Measurements from ENCODE around the gene RBM33.

The RBM33 gene

GRCh38 chr7:155644971-155645509 lies 579 bp downstream of the RBM33 start:
- Histone ChIP-seq H3K9ac (ENCODE audit: low read depth, low read length, poor library complexity) (peak overlapping the region; percentile 98), H3K79me1 (ENCODE audit: low read depth, low read length) (peaks cover 7% of the 10 kb centered on the region), H3K4me2 (ENCODE audit: insufficient read depth, low read length, poor library complexity, severe bottlenecking) (peak overlapping the region; percentile 70), H4K91ac (ENCODE audit: low read depth, low read length, poor library complexity) (peak overlapping the region; percentile 40), H3K4ac (ENCODE audit: low read length) (peak overlapping the region; percentile 90), H3K14ac (ENCODE audit: low read length) (peak overlapping the region; percentile 57), H3K23ac (ENCODE audit: low read depth, low read length, poor library complexity) (peak overlapping the region; percentile 83), H2AFZ (ENCODE audit: low read length) (peak overlapping the region; percentile 99), H3K9me3 (replicated peaks in 1 of 2; ENCODE audit: control insufficient read depth in 2 of 2, insufficient read depth in 1 of 2, low read depth in 1 of 2, low read length in 2 of 2) (peaks cover 14 to 58% of the 10 kb centered on the region in 2 donors), H3K4me3 (ENCODE audit: low read length in 2 of 2) (peak overlapping the region; percentile 99 to 100), H3K36me3 (replicated peaks in 1 of 2; ENCODE audit: control insufficient read depth in 2 of 2, insufficient read depth in 2 of 2, low read length in 2 of 2) (peaks cover 12 to 65% of the 10 kb centered on the region in 2 donors), H3K27ac (replicated peaks; ENCODE audit: low read length) (peak overlapping the region; percentile 98), H3K27me3 (ENCODE audit: control insufficient read depth in 3 of 3, insufficient read depth in 3 of 3, low read depth in 1 of 3, low read length in 3 of 3) (no peaks in the 10 kb centered on the region), H3K18ac (ENCODE audit: low read length) (peak overlapping the region; percentile 99), H2BK12ac (ENCODE audit: low read length) (no peak overlapping the region), H2AK5ac (ENCODE audit: low read depth, low read length) (peak overlapping the region; percentile 97), H2BK120ac (ENCODE audit: low read depth, low read length) (peak overlapping the region; percentile 57), H2BK5ac (ENCODE audit: low read length) (peak overlapping the region; percentile 43), H4K8ac (ENCODE audit: low read depth, low read length) (no peak overlapping the region), H2BK15ac (ENCODE audit: low read length) (peak overlapping the region; percentile 45), H3K4me1 (ENCODE audit: control insufficient read depth in 2 of 2, insufficient read depth in 1 of 2, low read depth in 1 of 2, low read length in 2 of 2) (peaks cover 0 to 6% of the 10 kb centered on the region in 2 donors)
- peak; percentile 24 for DNase-seq (ENCODE audit: low spot score)
- WGBS, 2 donors (ENCODE audit: extremely low coverage in 2 of 2, insufficient read length in 2 of 2, insufficient replicate concordance in 1 of 2), result no CpG with 5 or more reads among the region's 22 CpGs

GRCh38 chr7:155645662-155646061 lies 1.2 kb downstream of the RBM33 start:
- DNase-seq (ENCODE audit: low spot score), result no peak
- no peak overlapping the region for H3K23ac ChIP-seq (ENCODE audit: low read depth, low read length, poor library complexity)
- H2BK15ac ChIP-seq (ENCODE audit: low read length), result no peak overlapping the region
- peaks cover 12 to 56% of the 10 kb centered on the region in 2 donors for H3K9me3 ChIP-seq (replicated peaks in 1 of 2; ENCODE audit: control insufficient read depth in 2 of 2, insufficient read depth in 1 of 2, low read depth in 1 of 2, low read length in 2 of 2)
- H3K4me2 ChIP-seq (ENCODE audit: insufficient read depth, low read length, poor library complexity, severe bottlenecking), result no peak overlapping the region
- no peaks in the 10 kb centered on the region for H3K27me3 ChIP-seq (ENCODE audit: control insufficient read depth in 3 of 3, insufficient read depth in 3 of 3, low read depth in 1 of 3, low read length in 3 of 3)
- H3K14ac ChIP-seq (ENCODE audit: low read length), result no peak overlapping the region
- H3K9ac ChIP-seq (ENCODE audit: low read depth, low read length, poor library complexity), result no peak overlapping the region
- H2AK5ac ChIP-seq (ENCODE audit: low read depth, low read length), result no peak overlapping the region
- peaks cover 10 to 59% of the 10 kb centered on the region in 2 donors for H3K36me3 ChIP-seq (replicated peaks in 1 of 2; ENCODE audit: control insufficient read depth in 2 of 2, insufficient read depth in 2 of 2, low read length in 2 of 2)
- H3K79me1 ChIP-seq (ENCODE audit: low read depth, low read length), result peaks cover 7% of the 10 kb centered on the region
- H2BK12ac ChIP-seq (ENCODE audit: low read length), result no peak overlapping the region
- no peak overlapping the region for H4K8ac ChIP-seq (ENCODE audit: low read depth, low read length)
- H2AFZ ChIP-seq (ENCODE audit: low read length), result no peak overlapping the region
- H2BK120ac ChIP-seq (ENCODE audit: low read depth, low read length), result no peak overlapping the region
- H2BK5ac ChIP-seq (ENCODE audit: low read length), result no peak overlapping the region
- WGBS, 2 donors (ENCODE audit: extremely low coverage in 2 of 2, insufficient read length in 2 of 2, insufficient replicate concordance in 1 of 2), result no CpG with 5 or more reads among the region's 7 CpGs
- H3K4me3 ChIP-seq (ENCODE audit: low read length in 2 of 2), result peak overlapping the region in 1 of 2 donors; percentile 99
- H3K4ac ChIP-seq (ENCODE audit: low read length), result no peak overlapping the region
- no peak overlapping the region for H3K27ac ChIP-seq (replicated peaks; ENCODE audit: low read length)
- peaks cover 0 to 6% of the 10 kb centered on the region in 2 donors for H3K4me1 ChIP-seq (ENCODE audit: control insufficient read depth in 2 of 2, insufficient read depth in 1 of 2, low read depth in 1 of 2, low read length in 2 of 2)
- H3K18ac ChIP-seq (ENCODE audit: low read length), result no peak overlapping the region
- no peak overlapping the region for H4K91ac ChIP-seq (ENCODE audit: low read depth, low read length, poor library complexity)

- Histone ChIP-seq H3K4ac (ENCODE audit: low read length) (no peak overlapping the region), H2AFZ (ENCODE audit: low read length) (no peak overlapping the region), H3K4me3 (ENCODE audit: low read length in 2 of 2) (peak overlapping the region in 1 of 2 donors; percentile 30), H2BK5ac (ENCODE audit: low read length) (no peak overlapping the region), H3K9me3 (replicated peaks in 1 of 2; ENCODE audit: control insufficient read depth in 2 of 2, insufficient read depth in 1 of 2, low read depth in 1 of 2, low read length in 2 of 2) (peaks cover 10 to 47% of the 10 kb centered on the region in 2 donors), H2BK12ac (ENCODE audit: low read length) (no peak overlapping the region), H3K18ac (ENCODE audit: low read length) (no peak overlapping the region), H3K14ac (ENCODE audit: low read length) (no peak overlapping the region), H4K91ac (ENCODE audit: low read depth, low read length, poor library complexity) (no peak overlapping the region), H3K27me3 (ENCODE audit: control insufficient read depth in 3 of 3, insufficient read depth in 3 of 3, low read depth in 1 of 3, low read length in 3 of 3) (no peaks in the 10 kb centered on the region), H3K79me1 (ENCODE audit: low read depth, low read length) (peaks cover 7% of the 10 kb centered on the region), H3K23ac (ENCODE audit: low read depth, low read length, poor library complexity) (no peak overlapping the region), H3K36me3 (replicated peaks in 1 of 2; ENCODE audit: control insufficient read depth in 2 of 2, insufficient read depth in 2 of 2, low read length in 2 of 2) (peaks cover 6 to 49% of the 10 kb centered on the region in 2 donors), H3K9ac (ENCODE audit: low read depth, low read length, poor library complexity) (no peak overlapping the region), H2BK120ac (ENCODE audit: low read depth, low read length) (no peak overlapping the region), H3K4me2 (ENCODE audit: insufficient read depth, low read length, poor library complexity, severe bottlenecking) (no peak overlapping the region), H3K4me1 (ENCODE audit: control insufficient read depth in 2 of 2, insufficient read depth in 1 of 2, low read depth in 1 of 2, low read length in 2 of 2) (peaks cover 0 to 6% of the 10 kb centered on the region in 2 donors), H2BK15ac (ENCODE audit: low read length) (no peak overlapping the region), H2AK5ac (ENCODE audit: low read depth, low read length) (no peak overlapping the region), H3K27ac (replicated peaks; ENCODE audit: low read length) (no peak overlapping the region), H4K8ac (ENCODE audit: low read depth, low read length) (no peak overlapping the region)
- no CpG with 5 or more reads among the region's 7 CpGs for WGBS, 2 donors (ENCODE audit: extremely low coverage in 2 of 2, insufficient read length in 2 of 2, insufficient replicate concordance in 1 of 2)
- no peak for DNase-seq (ENCODE audit: low spot score)
Measured at GRCh38 chr7:155646669-155647068, 2.2 kb downstream of the RBM33 start.

- no peak overlapping the region for H3K9ac ChIP-seq (ENCODE audit: low read depth, low read length, poor library complexity)
- H3K14ac ChIP-seq (ENCODE audit: low read length), result no peak overlapping the region
- no peak overlapping the region for H2BK12ac ChIP-seq (ENCODE audit: low read length)
- no peak overlapping the region for H3K23ac ChIP-seq (ENCODE audit: low read depth, low read length, poor library complexity)
- no peak overlapping the region for H2BK5ac ChIP-seq (ENCODE audit: low read length)
- H3K4me2 ChIP-seq (ENCODE audit: insufficient read depth, low read length, poor library complexity, severe bottlenecking), result no peak overlapping the region
- no peak overlapping the region for H2BK15ac ChIP-seq (ENCODE audit: low read length)
- H3K4ac ChIP-seq (ENCODE audit: low read length), result no peak overlapping the region
- H3K18ac ChIP-seq (ENCODE audit: low read length), result no peak overlapping the region
- H3K79me1 ChIP-seq (ENCODE audit: low read depth, low read length), result peaks cover 7% of the 10 kb centered on the region
- H3K9me3 ChIP-seq (replicated peaks in 1 of 2; ENCODE audit: control insufficient read depth in 2 of 2, insufficient read depth in 1 of 2, low read depth in 1 of 2, low read length in 2 of 2), result peaks cover 8 to 46% of the 10 kb centered on the region in 2 donors
- no peak overlapping the region for H4K91ac ChIP-seq (ENCODE audit: low read depth, low read length, poor library complexity)
- no peak for DNase-seq (ENCODE audit: low spot score)
- no peak overlapping the region for H2AFZ ChIP-seq (ENCODE audit: low read length)
- H4K8ac ChIP-seq (ENCODE audit: low read depth, low read length), result no peak overlapping the region
- no peak overlapping the region for H3K27ac ChIP-seq (replicated peaks; ENCODE audit: low read length)
- no peak overlapping the region for H2AK5ac ChIP-seq (ENCODE audit: low read depth, low read length)
- no peak overlapping the region for H2BK120ac ChIP-seq (ENCODE audit: low read depth, low read length)
- no peak overlapping the region for H3K4me3 ChIP-seq (ENCODE audit: low read length in 2 of 2)
- H3K36me3 ChIP-seq (replicated peaks in 1 of 2; ENCODE audit: control insufficient read depth in 2 of 2, insufficient read depth in 2 of 2, low read length in 2 of 2), result peaks cover 3 to 47% of the 10 kb centered on the region in 2 donors
- peaks cover 0 to 6% of the 10 kb centered on the region in 2 donors for H3K4me1 ChIP-seq (ENCODE audit: control insufficient read depth in 2 of 2, insufficient read depth in 1 of 2, low read depth in 1 of 2, low read length in 2 of 2)
- no peaks in the 10 kb centered on the region for H3K27me3 ChIP-seq (ENCODE audit: control insufficient read depth in 3 of 3, insufficient read depth in 3 of 3, low read depth in 1 of 3, low read length in 3 of 3)
- WGBS, 2 donors (ENCODE audit: extremely low coverage in 2 of 2, insufficient read length in 2 of 2, insufficient replicate concordance in 1 of 2), result no CpG with 5 or more reads among the region's 5 CpGs
Measured at GRCh38 chr7:155647302-155647701, 2.8 kb downstream of the RBM33 start.
